MCF 10A (cell line): ENCODE measurements around the gene UTP25. TPM values are rescaled to one million over a fixed set of nuclear protein-coding genes. Genes with fewer than 3 reads are reported as not detected.

Experiments used
- BruUV-seq: library from RNA; stranded (reverse); fragments of 400-500 nt; replicated peaks from 2 replicates; lab custom pipeline; 2021; lab: Mats Ljungman, UMichigan
- CTCF ChIA-PET: fragments of 300-600 bp; sonication (Branson Sonifier 250); formaldehyde crosslinking; extraction: SDS; loops from one replicate; lab custom pipeline; 2021; ENCODE audit warnings: antibody characterized with exemption, inconsistent platforms; lab: Yijun Ruan, JAX
- POLR2A ChIA-PET: fragments of 300-600, 350-650 bp; sonication (Branson Sonifier 250); formaldehyde crosslinking; extraction: SDS; loops from one replicate; lab custom pipeline; 2020; ENCODE audit warnings: antibody characterized with exemption, inconsistent platforms; lab: Yijun Ruan, JAX
- DNase-seq: peaks from one replicate; pipeline ENCODE4 v3.0.0-alpha.2; 2018; ENCODE audit not compliant: unreplicated experiment
- H3K27ac Mint-ChIP-seq: one replicate; pipeline ENCODE4 v1.8.0; 2022; ENCODE audit warnings: mild to moderate bottlenecking, low read depth, mixed read lengths; ENCODE audit not compliant: unreplicated experiment
- H3K27me3 Mint-ChIP-seq: one replicate; pipeline ENCODE4 v1.8.0; 2022; ENCODE audit warnings: mixed read lengths; ENCODE audit not compliant: insufficient read depth, unreplicated experiment
- H3K36me3 Mint-ChIP-seq: one replicate; pipeline ENCODE4 v1.8.0; 2022; ENCODE audit warnings: mild to moderate bottlenecking, moderate library complexity, mixed read lengths; ENCODE audit not compliant: insufficient read depth, unreplicated experiment
- H3K4me1 Mint-ChIP-seq: one replicate; pipeline ENCODE4 v1.8.0; 2022; ENCODE audit warnings: mixed read lengths; ENCODE audit not compliant: insufficient read depth, unreplicated experiment
- H3K4me3 Mint-ChIP-seq: one replicate; pipeline ENCODE4 v1.8.0; 2022; ENCODE audit warnings: mild to moderate bottlenecking, moderate library complexity, mixed read lengths; ENCODE audit not compliant: unreplicated experiment
- H3K9me3 Mint-ChIP-seq: one replicate; pipeline ENCODE4 v1.8.0; 2022; ENCODE audit warnings: mixed read lengths; ENCODE audit not compliant: unreplicated experiment
- intact Hi-C: fragments of 100-400 bp; cut with micrococcal nuclease; formaldehyde crosslinking; loops from 2 replicates; pipeline ENCODE4 v1.14.1; 2022
- total RNA-seq: library from RNA; stranded (reverse); gene quantifications from 2 replicates; pipeline ENCODE4 v1.2.3, GENCODE V29; 2022
- TF ChIP-seq, protein P1 (sequence below): fragments of 200-600 bp; IDR thresholded peaks from one replicate; pipeline ENCODE4 v1.8.0; 2022; ENCODE audit warnings: antibody characterized with exemption, mild to moderate bottlenecking; ENCODE audit not compliant: unreplicated experiment

The UTP25 gene
- total RNA-seq, 1 experiment from 2014 or later: 23.8 TPM

DNA sequence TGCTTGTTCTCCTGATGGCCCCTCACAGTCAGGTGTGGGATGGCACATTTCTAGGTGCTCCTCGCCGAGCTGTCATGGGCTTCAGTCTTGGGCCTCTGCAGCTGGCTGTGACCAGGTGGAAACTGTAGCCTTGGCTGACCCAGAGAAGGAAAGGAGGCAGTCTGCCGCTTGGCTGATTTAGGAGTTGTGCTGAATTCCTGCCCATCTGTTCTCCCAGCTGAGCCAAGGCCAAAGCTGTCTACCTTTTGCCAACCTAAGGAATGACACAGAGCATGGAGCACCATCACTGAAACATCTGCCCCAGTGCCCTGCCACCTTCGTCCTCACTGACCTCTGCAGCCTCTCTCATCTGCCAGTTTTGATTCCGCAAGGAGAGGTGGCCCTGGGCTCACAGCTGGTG lies 27.9 kb downstream of the UTP25 start:
- CTCF ChIA-PET: interaction anchor here (0.6 to 20.0 kb wide), 10 partner anchors 8 to 841 kb away, joined by 3 to 814 read pairs (median 6); partner anchors contain the start of gene UTP25

DNA sequence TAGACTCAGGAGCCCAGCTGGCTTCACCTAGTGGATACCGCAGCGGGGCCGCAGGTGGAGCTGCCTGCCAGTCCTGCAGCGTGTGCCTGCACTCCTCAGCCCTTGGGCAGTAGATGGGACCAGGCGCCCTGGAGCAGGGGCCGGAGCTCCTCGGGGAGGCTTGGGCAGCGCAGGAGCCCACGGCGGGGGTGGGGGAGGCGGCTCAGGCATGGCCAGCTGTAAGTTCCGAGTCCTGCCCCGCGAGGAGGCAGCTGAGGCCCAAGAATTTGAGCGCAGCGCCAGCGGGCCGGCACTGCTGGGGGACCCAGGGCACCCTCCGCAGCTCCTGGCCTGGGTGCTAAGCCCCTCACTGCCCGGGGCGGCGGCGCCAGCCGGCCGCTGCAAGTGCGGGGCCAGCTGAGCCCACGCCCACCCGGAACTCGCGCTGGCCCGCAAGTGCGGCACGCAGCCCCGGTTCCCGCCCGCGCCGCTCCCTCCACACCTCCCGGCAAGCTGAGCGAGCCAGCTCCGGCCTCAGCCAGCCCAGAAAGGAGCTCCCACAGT lies 30.9 kb downstream of the UTP25 start:
- intact Hi-C loops: no loop called here
- H3K36me3 Mint-ChIP-seq: peaks cover 28% of the 10 kb centered on the region
- TF ChIP-seq, protein P1, sequence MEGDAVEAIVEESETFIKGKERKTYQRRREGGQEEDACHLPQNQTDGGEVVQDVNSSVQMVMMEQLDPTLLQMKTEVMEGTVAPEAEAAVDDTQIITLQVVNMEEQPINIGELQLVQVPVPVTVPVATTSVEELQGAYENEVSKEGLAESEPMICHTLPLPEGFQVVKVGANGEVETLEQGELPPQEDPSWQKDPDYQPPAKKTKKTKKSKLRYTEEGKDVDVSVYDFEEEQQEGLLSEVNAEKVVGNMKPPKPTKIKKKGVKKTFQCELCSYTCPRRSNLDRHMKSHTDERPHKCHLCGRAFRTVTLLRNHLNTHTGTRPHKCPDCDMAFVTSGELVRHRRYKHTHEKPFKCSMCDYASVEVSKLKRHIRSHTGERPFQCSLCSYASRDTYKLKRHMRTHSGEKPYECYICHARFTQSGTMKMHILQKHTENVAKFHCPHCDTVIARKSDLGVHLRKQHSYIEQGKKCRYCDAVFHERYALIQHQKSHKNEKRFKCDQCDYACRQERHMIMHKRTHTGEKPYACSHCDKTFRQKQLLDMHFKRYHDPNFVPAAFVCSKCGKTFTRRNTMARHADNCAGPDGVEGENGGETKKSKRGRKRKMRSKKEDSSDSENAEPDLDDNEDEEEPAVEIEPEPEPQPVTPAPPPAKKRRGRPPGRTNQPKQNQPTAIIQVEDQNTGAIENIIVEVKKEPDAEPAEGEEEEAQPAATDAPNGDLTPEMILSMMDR: no peak
- no peaks in the 10 kb centered on the region for H3K27me3 Mint-ChIP-seq
- H3K4me3 Mint-ChIP-seq: no peak overlapping the region
- DNase-seq: no peak
- BruUV-seq: no TSS peak
- ChIA-PET CTCF (interaction anchor here (0.6 to 20.0 kb wide), 17 partner anchors 11 to 452 kb away, joined by 3 to 814 read pairs (median 7); partner anchors contain the start of gene UTP25), POLR2A (interaction anchor here (0.8 to 4.7 kb wide), 7 partner anchors 10 to 131 kb away, joined by 3 to 87 read pairs (median 6); no protein-coding TSS in a partner anchor)
- H3K9me3 Mint-ChIP-seq: no peaks in the 10 kb centered on the region
- H3K4me1 Mint-ChIP-seq: peaks cover 30% of the 10 kb centered on the region
- no peak overlapping the region for H3K27ac Mint-ChIP-seq

More for the DNA sequence above, 27.9 kb downstream of the UTP25 start:
- POLR2A ChIA-PET: interaction anchor here (1.1 to 3.7 kb wide), 10 partner anchors 11 to 134 kb away, joined by 4 to 28 read pairs (median 5); partner anchors contain the start of genes C1orf74 and IRF6
- TF ChIP-seq, protein P1: no peak
- Mint-ChIP-seq H3K27ac (no peak overlapping the region), H3K4me1 (peaks cover 1% of the 10 kb centered on the region), H3K4me3 (no peak overlapping the region), H3K36me3 (peaks cover 58% of the 10 kb centered on the region), H3K27me3 (no peaks in the 10 kb centered on the region), H3K9me3 (no peaks in the 10 kb centered on the region)
- BruUV-seq: no TSS peak
- intact Hi-C loops: no loop called here
- DNase-seq: no peak

DNA sequence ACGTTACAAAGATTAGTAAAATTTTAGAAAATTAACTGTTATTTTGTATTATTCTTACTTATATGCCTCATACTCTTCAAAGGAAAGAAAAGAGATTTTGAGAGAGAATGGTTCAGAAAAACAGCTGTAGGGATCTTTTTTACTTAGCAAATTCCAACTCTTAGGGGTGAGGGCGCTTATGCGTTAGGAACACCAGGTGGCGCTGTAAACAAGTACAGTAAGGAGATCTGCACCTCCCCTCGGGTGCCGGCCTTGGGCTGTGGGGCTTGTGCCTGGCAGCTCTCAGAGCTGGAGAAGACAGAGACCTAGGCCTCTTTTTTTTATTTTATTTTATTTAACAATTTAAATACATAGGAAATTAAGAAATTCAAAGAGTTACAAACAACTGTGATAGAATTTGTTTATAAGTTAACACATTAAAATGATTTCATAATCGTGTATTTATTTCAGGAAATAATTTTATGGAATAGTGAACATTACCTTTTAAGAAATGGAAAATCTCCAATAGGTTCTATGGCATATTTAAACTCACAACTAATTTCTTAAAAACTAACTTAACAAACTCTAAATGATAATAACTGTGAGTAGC lies 32.6 kb downstream of the UTP25 start:
- POLR2A ChIA-PET: interaction anchor here (0.6 to 5.2 kb wide), 23 partner anchors 9 to 140 kb away, joined by 3 to 87 read pairs (median 7); partner anchors contain the start of genes IRF6 and UTP25
- H3K4me1 Mint-ChIP-seq: peaks cover 43% of the 10 kb centered on the region
- TF ChIP-seq, protein P1: peak; percentile 99
- H3K9me3 Mint-ChIP-seq: no peaks in the 10 kb centered on the region
- H3K4me3 Mint-ChIP-seq: no peak overlapping the region
- CTCF ChIA-PET: interaction anchor here (0.6 to 20.0 kb wide), 54 partner anchors 10 to 1670 kb away, joined by 3 to 814 read pairs (median 5); partner anchors contain the start of genes IRF6 and UTP25
- intact Hi-C loops: loop anchor here (1.0 to 5.0 kb wide), 4 partner anchors 26 to 450 kb away; no protein-coding TSS in a partner anchor
- H3K36me3 Mint-ChIP-seq: peaks cover 10% of the 10 kb centered on the region
- H3K27me3 Mint-ChIP-seq: no peaks in the 10 kb centered on the region
- peak; percentile 94 for DNase-seq
- peak overlapping the region; percentile 73 for H3K27ac Mint-ChIP-seq
- BruUV-seq: TSS peak; percentile 6

DNA sequence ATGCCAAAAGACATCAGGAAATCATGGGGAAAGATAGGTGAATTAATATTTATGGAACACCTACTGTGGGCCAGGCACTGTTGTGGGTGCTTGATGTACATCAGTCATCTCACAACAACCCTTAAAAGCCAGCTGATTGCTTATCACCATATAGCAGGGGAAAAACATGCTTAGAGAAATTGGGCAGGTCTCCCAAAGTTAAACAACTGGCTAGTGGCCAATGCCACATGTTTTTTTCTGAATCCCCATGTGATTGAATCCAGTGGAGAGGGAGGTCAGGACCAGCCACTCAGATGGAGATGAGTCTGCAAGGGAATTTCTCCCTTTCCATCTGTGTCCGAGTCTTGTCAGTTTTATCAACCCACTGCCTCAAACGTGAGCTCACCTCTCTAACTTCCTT lies 33.5 kb downstream of the UTP25 start:
- H3K4me3 Mint-ChIP-seq: no peak overlapping the region
- peaks cover 43% of the 10 kb centered on the region for H3K4me1 Mint-ChIP-seq
- H3K27ac Mint-ChIP-seq: peak overlapping the region; percentile 73
- H3K27me3 Mint-ChIP-seq: no peaks in the 10 kb centered on the region
- ChIA-PET POLR2A (interaction anchor here (0.6 to 5.2 kb wide), 20 partner anchors 8 to 168 kb away, joined by 3 to 87 read pairs (median 8); partner anchors contain the start of genes IRF6 and UTP25), CTCF (interaction anchor here (0.6 to 20.0 kb wide), 33 partner anchors 9 to 1840 kb away, joined by 3 to 814 read pairs (median 6); partner anchors contain the start of gene UTP25)
- H3K9me3 Mint-ChIP-seq: no peaks in the 10 kb centered on the region
- TF ChIP-seq, protein P1: no peak
- intact Hi-C loops: loop anchor here (2.0 to 5.0 kb wide), 2 partner anchors 281 to 450 kb away; no protein-coding TSS in a partner anchor
- H3K36me3 Mint-ChIP-seq: peaks cover 2% of the 10 kb centered on the region
- BruUV-seq: no TSS peak
- no peak for DNase-seq
